ENCODE data around the gene BTBD17. TPM values are rescaled to one million over a fixed set of nuclear protein-coding genes. Genes with fewer than 3 reads are reported as not detected.

Gene BTBD17
- total and polyA plus RNA-seq, 4 donors: not detected

GRCh38 chr17:74358697-74359096 lies 3.0 kb downstream of the BTBD17 start:
- intact Hi-C loops (cut with DNase I): no loop called here
- Histone ChIP-seq H3K4me1 (ENCODE audit: control insufficient read depth in 1 of 2, insufficient read depth in 2 of 2, low read length in 2 of 2) (no peaks in the 10 kb centered on the region), H3K36me3 (ENCODE audit: control insufficient read depth in 1 of 2, insufficient read depth in 2 of 2, low read length in 1 of 2) (no peaks in the 10 kb centered on the region), H3K27ac (ENCODE audit: low read depth in 1 of 2, low read length in 2 of 2) (no peak overlapping the region), H3K4me3 (ENCODE audit: low read length in 2 of 2) (no peak overlapping the region), H3K27me3 (ENCODE audit: control insufficient read depth in 1 of 2, insufficient read depth in 2 of 2, low read length in 1 of 2) (no peaks in the 10 kb centered on the region), H3K9me3 (ENCODE audit: control insufficient read depth, low read length) (no peaks in the 10 kb centered on the region)
- no peak for DNase-seq
- ATAC-seq (ENCODE audit: low FRiP score): no peak
- 71 to 73% methylated on average over 9 of the region's 9 CpGs for WGBS, 2 donors

GRCh38 chr17:74357466-74357809 lies 4.2 kb downstream of the BTBD17 start:
- Histone ChIP-seq H3K4me3 (ENCODE audit: low read length in 2 of 2) (no peak overlapping the region), H3K27me3 (ENCODE audit: control insufficient read depth in 1 of 2, insufficient read depth in 2 of 2, low read length in 1 of 2) (no peaks in the 10 kb centered on the region), H3K36me3 (ENCODE audit: control insufficient read depth in 1 of 2, insufficient read depth in 2 of 2, low read length in 1 of 2) (no peaks in the 10 kb centered on the region), H3K27ac (ENCODE audit: low read depth in 1 of 2, low read length in 2 of 2) (no peak overlapping the region), H3K9me3 (ENCODE audit: control insufficient read depth, low read length) (no peaks in the 10 kb centered on the region), H3K4me1 (ENCODE audit: control insufficient read depth in 1 of 2, insufficient read depth in 2 of 2, low read length in 2 of 2) (no peaks in the 10 kb centered on the region)
- WGBS, 2 donors: 18 to 19% methylated on average over 32 of the region's 32 CpGs
- ATAC-seq (ENCODE audit: low FRiP score) (no peak), DNase-seq (no peak)
- intact Hi-C loops (cut with DNase I): no loop called here

DNA sequence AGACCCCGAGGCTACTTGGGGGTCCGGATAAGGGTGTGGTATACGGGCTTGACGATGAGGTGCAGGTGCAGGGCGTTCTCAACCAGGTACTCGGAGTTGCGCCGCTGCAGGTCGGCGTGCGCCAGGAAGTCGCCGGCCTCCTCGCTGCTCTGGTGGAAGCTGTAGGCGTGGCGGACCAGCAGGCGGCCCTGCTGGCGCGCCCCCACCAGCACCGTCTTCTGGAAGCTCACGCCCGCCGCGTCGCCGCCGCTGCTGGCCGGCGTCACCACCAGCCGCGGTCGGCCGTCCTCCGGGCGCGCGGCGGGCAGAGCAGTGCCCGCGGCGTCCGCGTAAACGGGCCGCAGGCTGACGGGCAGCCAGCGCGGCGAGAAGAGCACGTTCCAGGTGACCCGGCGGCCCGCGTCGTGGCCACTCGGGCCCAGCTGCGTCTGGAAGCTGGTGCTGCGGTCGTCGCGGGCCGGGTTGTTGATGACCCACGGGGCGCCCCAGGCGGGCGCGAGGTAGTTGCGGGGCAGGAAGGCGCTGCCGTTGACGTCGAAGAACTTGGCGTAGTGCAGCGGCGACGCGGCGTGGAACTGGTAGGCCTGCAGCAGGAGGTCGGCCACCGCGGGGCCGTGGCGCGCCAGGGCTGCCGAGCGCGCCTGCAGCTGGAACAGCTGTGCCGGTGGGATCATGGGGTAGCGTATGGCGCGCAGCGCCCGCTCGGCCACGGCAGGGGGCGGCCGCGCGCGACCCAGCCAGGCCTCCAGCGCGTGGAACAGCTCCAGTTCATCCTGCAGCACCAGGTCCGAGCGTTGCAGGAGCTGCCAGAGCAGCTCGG lies 4.8 kb downstream of the BTBD17 start:
- WGBS, 2 donors: 2 to 3% methylated on average over 90 to 105 of the region's 105 CpGs
- intact Hi-C loops (cut with DNase I): no loop called here
- Histone ChIP-seq H3K4me1 (ENCODE audit: control insufficient read depth in 1 of 2, insufficient read depth in 2 of 2, low read length in 2 of 2) (no peaks in the 10 kb centered on the region), H3K4me3 (ENCODE audit: low read length in 2 of 2) (no peak overlapping the region), H3K9me3 (ENCODE audit: control insufficient read depth, low read length) (no peaks in the 10 kb centered on the region), H3K27ac (ENCODE audit: low read depth in 1 of 2, low read length in 2 of 2) (no peak overlapping the region), H3K27me3 (ENCODE audit: control insufficient read depth in 1 of 2, insufficient read depth in 2 of 2, low read length in 1 of 2) (no peaks in the 10 kb centered on the region), H3K36me3 (ENCODE audit: control insufficient read depth in 1 of 2, insufficient read depth in 2 of 2, low read length in 1 of 2) (no peaks in the 10 kb centered on the region)
- no peak for ATAC-seq (ENCODE audit: low FRiP score)
- no peak for DNase-seq

DNA sequence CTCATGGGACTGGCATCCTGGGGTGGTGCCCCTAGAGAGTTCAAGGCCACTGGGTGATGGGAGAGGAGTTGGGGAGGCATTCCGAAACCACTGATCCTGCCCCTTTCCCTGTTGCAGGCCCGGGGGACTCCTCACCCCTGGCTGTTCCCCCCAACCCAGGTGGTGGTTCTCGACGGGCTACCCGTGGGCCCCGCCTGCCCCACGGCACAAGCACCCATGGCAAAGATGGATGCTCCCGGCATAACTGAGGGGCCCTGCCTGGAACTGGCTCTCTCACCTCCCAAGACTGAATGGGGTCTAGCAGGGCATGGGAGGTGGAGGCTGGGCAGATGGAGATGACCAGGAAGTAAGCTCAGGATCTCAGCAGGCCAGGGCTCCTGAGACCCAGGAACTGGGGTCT lies 6.6 kb downstream of the BTBD17 start:
- H3K27me3 ChIP-seq (ENCODE audit: control insufficient read depth in 1 of 2, insufficient read depth in 2 of 2, low read length in 1 of 2): no peaks in the 10 kb centered on the region
- WGBS, 2 donors: 75 to 92% methylated on average over 8 of the region's 8 CpGs
- no peaks in the 10 kb centered on the region for H3K9me3 ChIP-seq (ENCODE audit: control insufficient read depth, low read length)
- no peak for DNase-seq
- no peak overlapping the region for H3K4me3 ChIP-seq (ENCODE audit: low read length in 2 of 2)
- intact Hi-C loops (cut with DNase I): no loop called here
- ATAC-seq (ENCODE audit: low FRiP score): no peak
- H3K4me1 ChIP-seq (ENCODE audit: control insufficient read depth in 1 of 2, insufficient read depth in 2 of 2, low read length in 2 of 2): no peaks in the 10 kb centered on the region
- H3K27ac ChIP-seq (ENCODE audit: low read depth in 1 of 2, low read length in 2 of 2): no peak overlapping the region
- no peaks in the 10 kb centered on the region for H3K36me3 ChIP-seq (ENCODE audit: control insufficient read depth in 1 of 2, insufficient read depth in 2 of 2, low read length in 1 of 2)

- H3K4me3 ChIP-seq (ENCODE audit: low read length in 2 of 2): no peak overlapping the region
- DNase-seq: no peak
- no peaks in the 10 kb centered on the region for H3K27me3 ChIP-seq (ENCODE audit: control insufficient read depth in 1 of 2, insufficient read depth in 2 of 2, low read length in 1 of 2)
- intact Hi-C loops (cut with DNase I): no loop called here
- no peaks in the 10 kb centered on the region for H3K36me3 ChIP-seq (ENCODE audit: control insufficient read depth in 1 of 2, insufficient read depth in 2 of 2, low read length in 1 of 2)
- H3K4me1 ChIP-seq (ENCODE audit: control insufficient read depth in 1 of 2, insufficient read depth in 2 of 2, low read length in 2 of 2): no peaks in the 10 kb centered on the region
- H3K9me3 ChIP-seq (ENCODE audit: control insufficient read depth, low read length): no peaks in the 10 kb centered on the region
- no peak for ATAC-seq (ENCODE audit: low FRiP score)
- H3K27ac ChIP-seq (ENCODE audit: low read depth in 1 of 2, low read length in 2 of 2): no peak overlapping the region
- 80 to 82% methylated on average over 8 to 10 of the region's 10 CpGs for WGBS, 2 donors
Observed at GRCh38 chr17:74354561-74354960, 7.1 kb downstream of the BTBD17 start.

DNA sequence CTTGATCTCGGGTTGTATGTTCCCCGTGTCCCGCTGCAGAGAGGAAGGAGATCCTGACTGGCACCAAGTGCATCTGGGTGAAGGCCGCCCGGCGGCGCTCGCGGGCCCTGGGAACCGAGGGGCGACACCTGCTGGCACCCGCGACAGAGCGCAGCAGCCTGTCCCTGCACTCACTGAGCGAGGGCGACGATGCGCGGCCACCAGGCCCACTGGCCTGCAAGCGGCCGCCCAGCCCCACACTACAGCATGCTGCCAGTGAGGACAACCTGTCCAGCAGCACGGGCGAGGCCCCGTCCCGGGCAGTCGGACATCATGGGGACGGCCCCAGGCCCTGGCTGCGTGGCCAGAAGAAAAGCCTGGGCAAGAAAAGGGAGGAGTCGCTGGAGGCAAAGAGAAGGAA lies 7.5 kb downstream of the BTBD17 start:
- Histone ChIP-seq H3K4me3 (ENCODE audit: low read length in 2 of 2) (no peak overlapping the region), H3K36me3 (ENCODE audit: control insufficient read depth in 1 of 2, insufficient read depth in 2 of 2, low read length in 1 of 2) (no peaks in the 10 kb centered on the region), H3K9me3 (ENCODE audit: control insufficient read depth, low read length) (no peaks in the 10 kb centered on the region), H3K27ac (ENCODE audit: low read depth in 1 of 2, low read length in 2 of 2) (no peak overlapping the region), H3K27me3 (ENCODE audit: control insufficient read depth in 1 of 2, insufficient read depth in 2 of 2, low read length in 1 of 2) (no peaks in the 10 kb centered on the region), H3K4me1 (ENCODE audit: control insufficient read depth in 1 of 2, insufficient read depth in 2 of 2, low read length in 2 of 2) (no peaks in the 10 kb centered on the region)
- intact Hi-C loops (cut with DNase I): no loop called here
- 7 to 8% methylated on average over 29 of the region's 29 CpGs for WGBS, 2 donors
- peak in 1 of 2 donors; percentile 62 for DNase-seq
- no peak for ATAC-seq (ENCODE audit: low FRiP score)

DNA sequence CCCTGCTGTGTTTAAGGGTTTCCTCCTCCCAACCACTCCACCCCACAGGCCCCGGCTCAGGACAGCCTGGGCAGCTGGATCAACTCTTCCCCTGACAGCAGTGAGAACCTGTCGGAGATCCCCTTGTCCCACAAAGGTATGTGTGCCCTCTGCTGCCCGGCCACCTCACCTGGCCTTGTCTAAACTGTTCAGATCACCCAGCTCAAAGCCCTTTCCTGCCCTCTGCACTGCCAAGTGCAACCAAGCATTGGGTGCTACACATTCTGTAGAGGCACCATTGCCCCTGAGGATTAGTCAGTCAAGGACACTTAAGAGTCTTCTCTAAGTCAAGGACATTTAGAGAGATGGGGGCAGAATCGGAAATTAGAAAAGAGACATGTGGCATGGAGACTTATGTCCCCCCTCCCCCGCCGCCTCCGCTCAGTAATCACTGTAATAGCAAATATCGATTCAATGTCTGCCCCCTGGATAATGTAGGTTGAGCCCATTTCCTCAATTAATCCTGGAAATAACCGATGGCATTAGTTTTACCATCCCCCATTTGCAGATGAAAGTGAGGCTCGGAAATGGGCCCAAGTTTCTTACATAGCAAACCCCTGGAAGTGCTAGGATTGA lies 8.1 kb downstream of the BTBD17 start:
- Histone ChIP-seq H3K4me1 (ENCODE audit: control insufficient read depth in 1 of 2, insufficient read depth in 2 of 2, low read length in 2 of 2) (no peaks in the 10 kb centered on the region), H3K9me3 (ENCODE audit: control insufficient read depth, low read length) (no peaks in the 10 kb centered on the region), H3K27ac (ENCODE audit: low read depth in 1 of 2, low read length in 2 of 2) (no peak overlapping the region), H3K36me3 (ENCODE audit: control insufficient read depth in 1 of 2, insufficient read depth in 2 of 2, low read length in 1 of 2) (no peaks in the 10 kb centered on the region), H3K4me3 (ENCODE audit: low read length in 2 of 2) (no peak overlapping the region), H3K27me3 (ENCODE audit: control insufficient read depth in 1 of 2, insufficient read depth in 2 of 2, low read length in 1 of 2) (no peaks in the 10 kb centered on the region)
- ATAC-seq (ENCODE audit: low FRiP score): no peak
- intact Hi-C loops (cut with DNase I): no loop called here
- DNase-seq: no peak
- 73 to 81% methylated on average over 10 of the region's 10 CpGs for WGBS, 2 donors

DNA sequence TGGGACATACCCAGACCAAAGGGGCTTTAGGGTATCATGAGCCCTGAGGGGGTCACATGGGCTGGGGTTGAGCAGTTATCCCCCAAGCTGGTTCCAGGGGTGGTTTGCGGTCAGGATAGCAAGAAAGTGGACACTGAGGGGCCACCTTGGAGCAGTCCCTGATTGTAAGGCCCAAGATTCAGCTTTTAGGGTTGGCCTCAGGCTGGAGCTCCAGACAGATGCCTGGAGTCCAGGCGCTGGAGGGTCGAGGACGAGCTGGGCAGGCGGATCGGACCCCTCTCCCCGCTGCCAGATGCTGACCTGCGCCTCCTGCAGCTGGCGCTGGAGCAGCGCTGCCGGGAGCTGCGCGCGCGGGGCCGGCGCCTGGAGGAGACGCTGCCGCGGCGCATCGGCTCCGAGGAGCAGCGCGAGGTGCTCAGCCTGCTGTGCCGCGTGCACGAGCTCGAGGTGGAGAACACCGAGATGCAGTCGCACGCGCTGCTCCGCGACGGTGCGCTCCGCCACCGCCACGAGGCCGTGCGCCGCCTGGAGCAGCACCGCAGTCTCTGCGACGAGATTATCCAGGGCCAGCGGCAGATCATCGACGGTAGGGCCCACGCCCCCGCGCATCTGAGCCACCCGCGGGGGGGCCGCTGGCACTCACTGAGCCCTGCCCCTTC lies 10.0 kb downstream of the BTBD17 start:
- Histone ChIP-seq H3K4me1 (ENCODE audit: control insufficient read depth in 1 of 2, insufficient read depth in 2 of 2, low read length in 2 of 2) (no peaks in the 10 kb centered on the region), H3K4me3 (ENCODE audit: low read length in 2 of 2) (no peak overlapping the region), H3K27me3 (ENCODE audit: control insufficient read depth in 1 of 2, insufficient read depth in 2 of 2, low read length in 1 of 2) (no peaks in the 10 kb centered on the region), H3K27ac (ENCODE audit: low read depth in 1 of 2, low read length in 2 of 2) (no peak overlapping the region), H3K9me3 (ENCODE audit: control insufficient read depth, low read length) (no peaks in the 10 kb centered on the region), H3K36me3 (ENCODE audit: control insufficient read depth in 1 of 2, insufficient read depth in 2 of 2, low read length in 1 of 2) (no peaks in the 10 kb centered on the region)
- intact Hi-C loops (cut with DNase I): no loop called here
- WGBS, 2 donors: 3 to 5% methylated on average over 32 to 55 of the region's 55 CpGs
- ATAC-seq (ENCODE audit: low FRiP score) (no peak), DNase-seq (no peak)

DNA sequence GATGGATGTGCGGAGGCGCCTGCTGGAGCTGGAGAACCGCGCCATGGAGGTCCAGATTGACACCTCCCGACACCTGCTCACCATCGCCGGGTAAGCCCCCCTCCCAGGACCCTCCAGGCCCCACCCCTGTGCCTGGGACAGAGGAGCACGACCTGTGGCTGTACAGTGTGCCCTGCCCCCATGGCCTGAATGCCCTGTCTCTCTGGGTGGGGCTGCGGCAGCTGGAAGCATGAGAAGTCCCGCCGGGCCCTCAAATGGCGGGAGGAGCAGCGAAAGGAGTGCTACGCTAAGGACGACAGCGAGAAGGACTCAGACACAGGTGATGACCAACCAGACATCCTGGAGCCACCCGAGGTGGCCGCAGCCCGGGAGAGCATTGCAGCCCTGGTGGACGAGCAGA lies 11.2 kb downstream of the BTBD17 start:
- Histone ChIP-seq H3K36me3 (ENCODE audit: control insufficient read depth in 1 of 2, insufficient read depth in 2 of 2, low read length in 1 of 2) (no peaks in the 10 kb centered on the region), H3K27ac (ENCODE audit: low read depth in 1 of 2, low read length in 2 of 2) (no peak overlapping the region), H3K9me3 (ENCODE audit: control insufficient read depth, low read length) (no peaks in the 10 kb centered on the region), H3K27me3 (ENCODE audit: control insufficient read depth in 1 of 2, insufficient read depth in 2 of 2, low read length in 1 of 2) (no peaks in the 10 kb centered on the region), H3K4me1 (ENCODE audit: control insufficient read depth in 1 of 2, insufficient read depth in 2 of 2, low read length in 2 of 2) (no peaks in the 10 kb centered on the region), H3K4me3 (ENCODE audit: low read length in 2 of 2) (no peak overlapping the region)
- intact Hi-C loops (cut with DNase I): no loop called here
- WGBS, 2 donors: 80% methylated on average over 20 of the region's 20 CpGs
- DNase-seq: no peak
- no peak for ATAC-seq (ENCODE audit: low FRiP score)
